SK-N-SH treated with all-trans-retinoic acid at 6 μM for 48 hours (cell line): ENCODE measurements around the gene SPZ1.

Source experiments
- ATAC-seq: fragments of 200-7000 bp; cut with Tn5 transposase; 3 replicates; pipeline ENCODE4 v1.9.1; 2020; ENCODE audit warnings: mild to moderate bottlenecking, moderate library complexity
- ARNTL ChIP-seq: fragments of 450-650 bp; formaldehyde crosslinking; IDR thresholded peaks from 2 replicates; pipeline ENCODE4 v1.5.0; 2020; ENCODE audit warnings: low read depth, mild to moderate bottlenecking, moderate library complexity, borderline replicate concordance
- BACH2 ChIP-seq: fragments of 250-450 bp; sonication (Bioruptor Pico); IDR thresholded peaks from 2 replicates; pipeline ENCODE4 v1.9.0; 2021; ENCODE audit warnings: mild to moderate bottlenecking, borderline replicate concordance
- CSDC2 ChIP-seq: fragments of 250-450 bp; sonication (Bioruptor Pico); IDR thresholded peaks from 2 replicates; pipeline ENCODE4 v1.5.0; 2020; ENCODE audit warnings: mild to moderate bottlenecking, moderate library complexity
- ESRRG ChIP-seq: fragments of 250-450 bp; sonication (Bioruptor Pico); IDR thresholded peaks from 2 replicates; pipeline ENCODE4 v1.6.1; 2021; ENCODE audit warnings: mild to moderate bottlenecking
- GLIS3 ChIP-seq: fragments of 250-450 bp; sonication (Bioruptor Pico); IDR thresholded peaks from 2 replicates; pipeline ENCODE4 v1.5.0; 2020; ENCODE audit warnings: mild to moderate bottlenecking, moderate library complexity
- ISL1 ChIP-seq: fragments of 250-450 bp; sonication (Bioruptor Pico); IDR thresholded peaks from 2 replicates; pipeline ENCODE4 v2.1.2; 2022; ENCODE audit warnings: mild to moderate bottlenecking, moderate library complexity
- OSR1 ChIP-seq: fragments of 250-450 bp; sonication (Bioruptor Pico); IDR thresholded peaks from 2 replicates; pipeline ENCODE4 v1.8.0; 2022; ENCODE audit warnings: moderate library complexity, mild to moderate bottlenecking, inconsistent platforms
- PPARA ChIP-seq: fragments of 250-450 bp; sonication (Bioruptor Pico); IDR thresholded peaks from 2 replicates; pipeline ENCODE4 v1.5.0; 2020; ENCODE audit warnings: mild to moderate bottlenecking, borderline replicate concordance
- RARB ChIP-seq: fragments of 250-450 bp; sonication (Bioruptor Pico); IDR thresholded peaks from 2 replicates; pipeline ENCODE4 v1.8.0; 2021; ENCODE audit warnings: mild to moderate bottlenecking, moderate library complexity
- SNAI2 ChIP-seq: fragments of 250-450 bp; sonication (Bioruptor Pico); IDR thresholded peaks from 2 replicates; pipeline ENCODE4 v1.5.0; 2020; ENCODE audit warnings: mild to moderate bottlenecking, moderate library complexity
- TOX ChIP-seq: fragments of 250-450 bp; sonication (Bioruptor Pico); IDR thresholded peaks from 2 replicates; pipeline ENCODE4 v1.8.0; 2021; ENCODE audit warnings: mild to moderate bottlenecking, moderate library complexity, borderline replicate concordance
- ZC3H10 ChIP-seq: fragments of 250-450 bp; sonication (Bioruptor Pico); IDR thresholded peaks from 2 replicates; pipeline ENCODE4 v1.5.1; 2021; ENCODE audit warnings: mild to moderate bottlenecking, moderate library complexity
- ZFP3 ChIP-seq: fragments of 250-450 bp; sonication (Bioruptor Pico); IDR thresholded peaks from 2 replicates; pipeline ENCODE4 v1.5.0; 2020; ENCODE audit warnings: mild to moderate bottlenecking, moderate library complexity
- ZFP30 ChIP-seq: fragments of 450-650 bp; formaldehyde crosslinking; IDR thresholded peaks from 2 replicates; pipeline ENCODE4 v1.5.0; 2022; ENCODE audit warnings: mild to moderate bottlenecking, moderate library complexity
- ZNF565 ChIP-seq: fragments of 450-650 bp; formaldehyde crosslinking; conservative IDR thresholded peaks from 2 replicates; pipeline ENCODE4 v1.5.0; 2020; ENCODE audit warnings: low read depth, mild to moderate bottlenecking, moderate library complexity
- ZNF8 ChIP-seq: fragments of 450-650 bp; formaldehyde crosslinking; IDR thresholded peaks from 2 replicates; pipeline ENCODE4 v1.5.0; 2020; ENCODE audit warnings: mild to moderate bottlenecking, moderate library complexity
- TF ChIP-seq, protein P1 (sequence below): fragments of 250-450 bp; sonication (Bioruptor Pico); IDR thresholded peaks from 2 replicates; pipeline ENCODE4 v1.5.1; 2020; ENCODE audit warnings: low read depth, mild to moderate bottlenecking, moderate library complexity
- TF ChIP-seq, protein P2 (sequence below): fragments of 250-450 bp; sonication (Bioruptor Pico); IDR thresholded peaks from 2 replicates; pipeline ENCODE4 v1.8.0; 2021; ENCODE audit warnings: low read depth, mild to moderate bottlenecking, moderate library complexity, borderline replicate concordance
- TF ChIP-seq, protein P3 (sequence below): fragments of 250-450 bp; sonication (Bioruptor Pico); IDR thresholded peaks from 2 replicates; pipeline ENCODE4 v1.5.1; 2021; ENCODE audit warnings: mild to moderate bottlenecking, moderate library complexity
- TF ChIP-seq, protein P4 (sequence below): fragments of 250-450 bp; sonication (Bioruptor Pico); IDR thresholded peaks from 2 replicates; pipeline ENCODE4 v1.8.0; 2020; ENCODE audit warnings: mild to moderate bottlenecking, moderate library complexity, borderline replicate concordance
- TF ChIP-seq, protein P5 (sequence below): fragments of 250-450 bp; sonication (Bioruptor Pico); IDR thresholded peaks from 2 replicates; pipeline ENCODE4 v1.5.0; 2020; ENCODE audit warnings: mild to moderate bottlenecking, moderate library complexity

Gene SPZ1

DNA sequence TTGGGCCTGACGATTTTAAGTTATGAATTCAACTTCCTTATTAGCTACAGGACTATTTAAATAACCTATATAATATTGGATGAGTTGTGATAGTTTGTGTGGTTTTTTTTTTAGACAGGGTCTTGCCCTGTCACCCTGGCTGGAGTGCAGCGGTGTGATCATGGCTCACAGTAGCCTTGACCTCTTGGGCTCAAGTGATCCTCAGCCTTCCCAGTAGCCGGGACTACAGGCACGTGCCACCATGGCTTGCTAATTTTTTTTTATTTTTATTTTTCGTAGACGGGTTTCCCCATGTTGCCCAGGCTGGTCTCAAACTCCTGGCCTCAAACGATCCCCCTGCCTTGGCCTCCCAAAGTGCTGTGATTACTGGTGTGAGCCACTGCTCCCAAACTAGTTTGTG, 17.6 kb downstream of the SPZ1 start:
- ATAC-seq: no peak
- no peak for TF ChIP-seq CSDC2
- no peak for TF ChIP-seq ESRRG
- TF ChIP-seq ZFP3 (CRISPR knock-in tag): no peak
- TF ChIP-seq PPARA (CRISPR knock-in tag): no peak
- no peak for TF ChIP-seq ISL1 (CRISPR knock-in tag)
- TF ChIP-seq, protein P1, sequence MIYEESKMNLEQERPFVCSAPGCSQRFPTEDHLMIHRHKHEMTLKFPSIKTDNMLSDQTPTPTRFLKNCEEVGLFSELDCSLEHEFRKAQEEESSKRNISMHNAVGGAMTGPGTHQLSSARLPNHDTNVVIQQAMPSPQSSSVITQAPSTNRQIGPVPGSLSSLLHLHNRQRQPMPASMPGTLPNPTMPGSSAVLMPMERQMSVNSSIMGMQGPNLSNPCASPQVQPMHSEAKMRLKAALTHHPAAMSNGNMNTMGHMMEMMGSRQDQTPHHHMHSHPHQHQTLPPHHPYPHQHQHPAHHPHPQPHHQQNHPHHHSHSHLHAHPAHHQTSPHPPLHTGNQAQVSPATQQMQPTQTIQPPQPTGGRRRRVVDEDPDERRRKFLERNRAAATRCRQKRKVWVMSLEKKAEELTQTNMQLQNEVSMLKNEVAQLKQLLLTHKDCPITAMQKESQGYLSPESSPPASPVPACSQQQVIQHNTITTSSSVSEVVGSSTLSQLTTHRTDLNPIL (CRISPR knock-in tag): no peak
- no peak for TF ChIP-seq ZNF565 (CRISPR knock-in tag)
- no peak for TF ChIP-seq TOX (CRISPR knock-in tag)
- TF ChIP-seq RARB (CRISPR knock-in tag): no peak
- TF ChIP-seq, protein P2, sequence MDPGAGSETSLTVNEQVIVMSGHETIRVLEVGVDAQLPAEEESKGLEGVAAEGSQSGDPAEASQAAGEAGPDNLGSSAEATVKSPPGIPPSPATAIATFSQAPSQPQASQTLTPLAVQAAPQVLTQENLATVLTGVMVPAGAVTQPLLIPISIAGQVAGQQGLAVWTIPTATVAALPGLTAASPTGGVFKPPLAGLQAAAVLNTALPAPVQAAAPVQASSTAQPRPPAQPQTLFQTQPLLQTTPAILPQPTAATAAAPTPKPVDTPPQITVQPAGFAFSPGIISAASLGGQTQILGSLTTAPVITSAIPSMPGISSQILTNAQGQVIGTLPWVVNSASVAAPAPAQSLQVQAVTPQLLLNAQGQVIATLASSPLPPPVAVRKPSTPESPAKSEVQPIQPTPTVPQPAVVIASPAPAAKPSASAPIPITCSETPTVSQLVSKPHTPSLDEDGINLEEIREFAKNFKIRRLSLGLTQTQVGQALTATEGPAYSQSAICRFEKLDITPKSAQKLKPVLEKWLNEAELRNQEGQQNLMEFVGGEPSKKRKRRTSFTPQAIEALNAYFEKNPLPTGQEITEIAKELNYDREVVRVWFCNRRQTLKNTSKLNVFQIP (CRISPR knock-in tag): no peak
- no peak for TF ChIP-seq SNAI2 (CRISPR knock-in tag)
- no peak for TF ChIP-seq BACH2 (CRISPR knock-in tag)
- TF ChIP-seq OSR1 (CRISPR knock-in tag): no peak
- TF ChIP-seq, protein P3, sequence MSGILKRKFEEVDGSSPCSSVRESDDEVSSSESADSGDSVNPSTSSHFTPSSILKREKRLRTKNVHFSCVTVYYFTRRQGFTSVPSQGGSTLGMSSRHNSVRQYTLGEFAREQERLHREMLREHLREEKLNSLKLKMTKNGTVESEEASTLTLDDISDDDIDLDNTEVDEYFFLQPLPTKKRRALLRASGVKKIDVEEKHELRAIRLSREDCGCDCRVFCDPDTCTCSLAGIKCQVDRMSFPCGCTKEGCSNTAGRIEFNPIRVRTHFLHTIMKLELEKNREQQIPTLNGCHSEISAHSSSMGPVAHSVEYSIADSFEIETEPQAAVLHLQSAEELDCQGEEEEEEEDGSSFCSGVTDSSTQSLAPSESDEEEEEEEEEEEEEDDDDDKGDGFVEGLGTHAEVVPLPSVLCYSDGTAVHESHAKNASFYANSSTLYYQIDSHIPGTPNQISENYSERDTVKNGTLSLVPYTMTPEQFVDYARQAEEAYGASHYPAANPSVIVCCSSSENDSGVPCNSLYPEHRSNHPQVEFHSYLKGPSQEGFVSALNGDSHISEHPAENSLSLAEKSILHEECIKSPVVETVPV: no peak
- TF ChIP-seq GLIS3 (CRISPR knock-in tag): no peak
- TF ChIP-seq ZC3H10 (CRISPR knock-in tag): no peak
- TF ChIP-seq, protein P4, sequence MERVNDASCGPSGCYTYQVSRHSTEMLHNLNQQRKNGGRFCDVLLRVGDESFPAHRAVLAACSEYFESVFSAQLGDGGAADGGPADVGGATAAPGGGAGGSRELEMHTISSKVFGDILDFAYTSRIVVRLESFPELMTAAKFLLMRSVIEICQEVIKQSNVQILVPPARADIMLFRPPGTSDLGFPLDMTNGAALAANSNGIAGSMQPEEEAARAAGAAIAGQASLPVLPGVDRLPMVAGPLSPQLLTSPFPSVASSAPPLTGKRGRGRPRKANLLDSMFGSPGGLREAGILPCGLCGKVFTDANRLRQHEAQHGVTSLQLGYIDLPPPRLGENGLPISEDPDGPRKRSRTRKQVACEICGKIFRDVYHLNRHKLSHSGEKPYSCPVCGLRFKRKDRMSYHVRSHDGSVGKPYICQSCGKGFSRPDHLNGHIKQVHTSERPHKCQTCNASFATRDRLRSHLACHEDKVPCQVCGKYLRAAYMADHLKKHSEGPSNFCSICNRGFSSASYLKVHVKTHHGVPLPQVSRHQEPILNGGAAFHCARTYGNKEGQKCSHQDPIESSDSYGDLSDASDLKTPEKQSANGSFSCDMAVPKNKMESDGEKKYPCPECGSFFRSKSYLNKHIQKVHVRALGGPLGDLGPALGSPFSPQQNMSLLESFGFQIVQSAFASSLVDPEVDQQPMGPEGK (CRISPR knock-in tag): no peak
- TF ChIP-seq ZFP30 (CRISPR knock-in tag): no peak
- no peak for TF ChIP-seq ARNTL (CRISPR knock-in tag)

DNA sequence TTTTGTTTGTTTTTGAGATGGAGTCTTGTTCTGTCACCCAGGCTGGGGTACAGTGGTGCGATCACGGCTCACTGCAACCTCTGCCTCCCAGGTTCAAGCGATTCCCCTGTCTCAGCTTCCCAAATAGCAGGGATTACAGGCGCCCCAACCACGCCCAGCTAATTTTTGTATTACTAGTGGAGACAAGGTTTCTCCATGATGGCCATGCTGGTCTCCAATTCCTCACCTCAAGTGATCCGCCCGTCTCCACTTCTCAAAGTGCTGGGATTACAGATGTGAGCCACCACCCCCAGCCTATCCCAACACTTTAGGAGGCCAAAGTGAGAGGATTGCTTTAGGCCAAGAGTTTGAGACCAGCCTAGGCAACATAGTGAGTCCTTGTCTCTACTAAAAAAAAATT, 19.3 kb downstream of the SPZ1 start:
- TF ChIP-seq ZFP3 (CRISPR knock-in tag) (no peak), TOX (CRISPR knock-in tag) (no peak), SNAI2 (CRISPR knock-in tag) (no peak), RARB (CRISPR knock-in tag) (no peak), GLIS3 (CRISPR knock-in tag) (no peak), PPARA (CRISPR knock-in tag) (no peak), ZFP30 (CRISPR knock-in tag) (no peak), ZNF565 (CRISPR knock-in tag) (no peak), ZNF8 (CRISPR knock-in tag) (no peak), ESRRG (no peak), ARNTL (CRISPR knock-in tag) (no peak), OSR1 (CRISPR knock-in tag) (no peak), ISL1 (CRISPR knock-in tag) (no peak)
- TF ChIP-seq, protein P1 (CRISPR knock-in tag): no peak
- TF ChIP-seq, protein P5, sequence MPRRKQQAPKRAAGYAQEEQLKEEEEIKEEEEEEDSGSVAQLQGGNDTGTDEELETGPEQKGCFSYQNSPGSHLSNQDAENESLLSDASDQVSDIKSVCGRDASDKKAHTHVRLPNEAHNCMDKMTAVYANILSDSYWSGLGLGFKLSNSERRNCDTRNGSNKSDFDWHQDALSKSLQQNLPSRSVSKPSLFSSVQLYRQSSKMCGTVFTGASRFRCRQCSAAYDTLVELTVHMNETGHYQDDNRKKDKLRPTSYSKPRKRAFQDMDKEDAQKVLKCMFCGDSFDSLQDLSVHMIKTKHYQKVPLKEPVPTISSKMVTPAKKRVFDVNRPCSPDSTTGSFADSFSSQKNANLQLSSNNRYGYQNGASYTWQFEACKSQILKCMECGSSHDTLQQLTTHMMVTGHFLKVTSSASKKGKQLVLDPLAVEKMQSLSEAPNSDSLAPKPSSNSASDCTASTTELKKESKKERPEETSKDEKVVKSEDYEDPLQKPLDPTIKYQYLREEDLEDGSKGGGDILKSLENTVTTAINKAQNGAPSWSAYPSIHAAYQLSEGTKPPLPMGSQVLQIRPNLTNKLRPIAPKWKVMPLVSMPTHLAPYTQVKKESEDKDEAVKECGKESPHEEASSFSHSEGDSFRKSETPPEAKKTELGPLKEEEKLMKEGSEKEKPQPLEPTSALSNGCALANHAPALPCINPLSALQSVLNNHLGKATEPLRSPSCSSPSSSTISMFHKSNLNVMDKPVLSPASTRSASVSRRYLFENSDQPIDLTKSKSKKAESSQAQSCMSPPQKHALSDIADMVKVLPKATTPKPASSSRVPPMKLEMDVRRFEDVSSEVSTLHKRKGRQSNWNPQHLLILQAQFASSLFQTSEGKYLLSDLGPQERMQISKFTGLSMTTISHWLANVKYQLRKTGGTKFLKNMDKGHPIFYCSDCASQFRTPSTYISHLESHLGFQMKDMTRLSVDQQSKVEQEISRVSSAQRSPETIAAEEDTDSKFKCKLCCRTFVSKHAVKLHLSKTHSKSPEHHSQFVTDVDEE (CRISPR knock-in tag): no peak
- TF ChIP-seq, protein P2 (CRISPR knock-in tag): no peak
- TF ChIP-seq, protein P4 (CRISPR knock-in tag): no peak
- TF ChIP-seq, protein P3: no peak
- TF ChIP-seq, all 23 proteins: peak for 0
- ATAC-seq: no peak
